Neural cell (in vitro differentiated cells): ENCODE data around the gene DSCAML1.

Experiments used
- CTCF ChIP-seq: fragments of 450-650 bp; IDR thresholded peaks from 2 replicates; pipeline ENCODE4 v1.5.1; 2014; ENCODE audit warnings: antibody characterized with exemption, mild to moderate bottlenecking, moderate library complexity; ENCODE audit not compliant: poor library complexity, severe bottlenecking
- MXI1 ChIP-seq: fragments of 450-650 bp; conservative IDR thresholded peaks from 2 replicates; pipeline ENCODE4 v1.6.1; 2014; ENCODE audit warnings: antibody characterized with exemption, mild to moderate bottlenecking; ENCODE audit not compliant: poor library complexity, severe bottlenecking
- POLR2AphosphoS5 ChIP-seq: IDR thresholded peaks from 2 replicates; pipeline ENCODE4 v1.6.1; 2012
- RAD21 ChIP-seq: fragments of 450-650 bp; conservative IDR thresholded peaks from 2 replicates; pipeline ENCODE4 v1.6.1; 2014; ENCODE audit warnings: antibody characterized with exemption, mild to moderate bottlenecking, moderate library complexity

- TF ChIP-seq CTCF (no peak), MXI1 (no peak), RAD21 (no peak), POLR2AphosphoS5 (no peak)
Observed at GRCh38 chr11:117394221-117394925, 402.6 kb downstream of the DSCAML1 start.
